Measurements from ENCODE around the gene PPP2R2D.

DNA sequence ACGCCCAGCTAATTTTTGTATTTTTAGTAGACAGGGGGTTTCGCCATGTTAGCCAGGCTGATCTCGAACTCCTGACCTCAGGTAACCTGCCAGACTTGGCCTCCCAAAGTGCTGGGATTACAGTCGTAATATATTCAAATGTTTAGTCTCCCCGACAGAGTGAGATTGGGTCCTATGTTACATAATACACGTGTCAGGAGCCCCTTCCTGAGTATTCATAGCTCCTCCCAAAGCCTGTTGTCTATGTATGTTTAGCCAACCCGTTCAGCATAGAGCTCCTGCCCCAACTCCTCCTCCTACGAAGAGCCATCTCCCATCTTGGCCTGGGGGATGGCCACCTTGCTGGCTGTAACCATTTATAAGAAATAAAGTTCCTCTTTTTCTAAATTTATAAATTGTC is 2.7 kb upstream of the PPP2R2D start:
- TF ChIP-seq POLR2A (IDR thresholded peaks at IDR 0.05) (no peak), POLR2AphosphoS5 (IDR thresholded peaks at IDR 0.05) (no peak), EP300 (IDR thresholded peaks at IDR 0.05) (no peak)
- TF ChIP-seq, protein P1, sequence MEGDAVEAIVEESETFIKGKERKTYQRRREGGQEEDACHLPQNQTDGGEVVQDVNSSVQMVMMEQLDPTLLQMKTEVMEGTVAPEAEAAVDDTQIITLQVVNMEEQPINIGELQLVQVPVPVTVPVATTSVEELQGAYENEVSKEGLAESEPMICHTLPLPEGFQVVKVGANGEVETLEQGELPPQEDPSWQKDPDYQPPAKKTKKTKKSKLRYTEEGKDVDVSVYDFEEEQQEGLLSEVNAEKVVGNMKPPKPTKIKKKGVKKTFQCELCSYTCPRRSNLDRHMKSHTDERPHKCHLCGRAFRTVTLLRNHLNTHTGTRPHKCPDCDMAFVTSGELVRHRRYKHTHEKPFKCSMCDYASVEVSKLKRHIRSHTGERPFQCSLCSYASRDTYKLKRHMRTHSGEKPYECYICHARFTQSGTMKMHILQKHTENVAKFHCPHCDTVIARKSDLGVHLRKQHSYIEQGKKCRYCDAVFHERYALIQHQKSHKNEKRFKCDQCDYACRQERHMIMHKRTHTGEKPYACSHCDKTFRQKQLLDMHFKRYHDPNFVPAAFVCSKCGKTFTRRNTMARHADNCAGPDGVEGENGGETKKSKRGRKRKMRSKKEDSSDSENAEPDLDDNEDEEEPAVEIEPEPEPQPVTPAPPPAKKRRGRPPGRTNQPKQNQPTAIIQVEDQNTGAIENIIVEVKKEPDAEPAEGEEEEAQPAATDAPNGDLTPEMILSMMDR (IDR thresholded peaks at IDR 0.05): no peak
